ENCODE results near the gene GLMN.
A peak's percentile ranks its signal among the peaks of the same experiment; 100 is the strongest.

GLMN gene

GRCh38 chr1:92298573-92299476, at the start of gene GLMN, which contains the start of gene RPAP2:
TSS of gene GLMN (minus strand) at chr1:92298987. CDS start at chr1:92297999, 988 bp downstream.
TSS of gene RPAP2 (plus strand) at chr1:92299059. CDS start at chr1:92299074, 15 bp downstream.
- DNase-seq (ENCODE audit: low read depth): peak; percentile 76

- no peak for DNase-seq (ENCODE audit: low read depth)
These were observed 48.3 kb upstream of the GLMN start for GRCh38 chr1:92346866-92347640.

GRCh38 chr1:92343061-92343460, 44.3 kb upstream of the GLMN start:
- no peak for DNase-seq (ENCODE audit: low read depth)

- no peak for DNase-seq (ENCODE audit: low read depth)
These were observed 43.6 kb upstream of the GLMN start for GRCh38 chr1:92342401-92342800.

GRCh38 chr1:92340154-92340553, 41.4 kb upstream of the GLMN start:
- DNase-seq (ENCODE audit: low read depth): no peak

- no peak for DNase-seq (ENCODE audit: low read depth)
These were observed 34.9 kb upstream of the GLMN start for GRCh38 chr1:92333668-92334067.

GRCh38 chr1:92329347-92330129, 30.8 kb upstream of the GLMN start:
- no peak for DNase-seq (ENCODE audit: low read depth)

- no peak for DNase-seq (ENCODE audit: low read depth)
These were observed 29.0 kb upstream of the GLMN start for GRCh38 chr1:92327794-92328193.

- DNase-seq (ENCODE audit: low read depth): no peak
These were observed 27.9 kb upstream of the GLMN start for GRCh38 chr1:92326681-92327080.

- DNase-seq (ENCODE audit: low read depth): no peak
These were observed 26.0 kb upstream of the GLMN start for GRCh38 chr1:92324784-92325183.

- DNase-seq (ENCODE audit: low read depth): no peak
These were observed 25.0 kb upstream of the GLMN start for GRCh38 chr1:92323473-92324453.

- no peak for DNase-seq (ENCODE audit: low read depth)
These were observed 19.2 kb upstream of the GLMN start for GRCh38 chr1:92317836-92318493.

GRCh38 chr1:92315766-92316599, 17.2 kb upstream of the GLMN start:
- peak; percentile 10 for DNase-seq (ENCODE audit: low read depth)

GRCh38 chr1:92314024-92314423, 15.2 kb upstream of the GLMN start:
- no peak for DNase-seq (ENCODE audit: low read depth)

GRCh38 chr1:92310185-92310597, 11.4 kb upstream of the GLMN start:
- DNase-seq (ENCODE audit: low read depth): no peak

GRCh38 chr1:92307980-92308379, 9.2 kb upstream of the GLMN start:
- no peak for DNase-seq (ENCODE audit: low read depth)

GRCh38 chr1:92306020-92306419, 7.2 kb upstream of the GLMN start:
- no peak for DNase-seq (ENCODE audit: low read depth)

GRCh38 chr1:92301021-92301420, 2.2 kb upstream of the GLMN start:
- DNase-seq (ENCODE audit: low read depth): no peak

- no peak for DNase-seq (ENCODE audit: low read depth)
These were observed 827 bp upstream of the GLMN start for GRCh38 chr1:92299477-92300150.
